HG03280 (cell line): Measurements from ENCODE around the gene TPRA1.
"Not testable (repeated sequence)": the region's sequence is repeated elsewhere in the genome, so short reads cannot be mapped to it uniquely, and the experiment has no call there.

Source experiments
- ATAC-seq: cut with Tn5 transposase; IDR thresholded peaks from one replicate; pipeline ENCODE4 v1.9.1; 2021; ENCODE audit warnings: mild to moderate bottlenecking, moderate library complexity; ENCODE audit not compliant: unreplicated experiment

TPRA1 gene

GRCh38 chr3:127539366-127540060 lies 51.0 kb downstream of the TPRA1 start:
- ATAC-seq, result no peak

- no peak for ATAC-seq
Observed at GRCh38 chr3:127538569-127538968, 52.0 kb downstream of the TPRA1 start.

DNA sequence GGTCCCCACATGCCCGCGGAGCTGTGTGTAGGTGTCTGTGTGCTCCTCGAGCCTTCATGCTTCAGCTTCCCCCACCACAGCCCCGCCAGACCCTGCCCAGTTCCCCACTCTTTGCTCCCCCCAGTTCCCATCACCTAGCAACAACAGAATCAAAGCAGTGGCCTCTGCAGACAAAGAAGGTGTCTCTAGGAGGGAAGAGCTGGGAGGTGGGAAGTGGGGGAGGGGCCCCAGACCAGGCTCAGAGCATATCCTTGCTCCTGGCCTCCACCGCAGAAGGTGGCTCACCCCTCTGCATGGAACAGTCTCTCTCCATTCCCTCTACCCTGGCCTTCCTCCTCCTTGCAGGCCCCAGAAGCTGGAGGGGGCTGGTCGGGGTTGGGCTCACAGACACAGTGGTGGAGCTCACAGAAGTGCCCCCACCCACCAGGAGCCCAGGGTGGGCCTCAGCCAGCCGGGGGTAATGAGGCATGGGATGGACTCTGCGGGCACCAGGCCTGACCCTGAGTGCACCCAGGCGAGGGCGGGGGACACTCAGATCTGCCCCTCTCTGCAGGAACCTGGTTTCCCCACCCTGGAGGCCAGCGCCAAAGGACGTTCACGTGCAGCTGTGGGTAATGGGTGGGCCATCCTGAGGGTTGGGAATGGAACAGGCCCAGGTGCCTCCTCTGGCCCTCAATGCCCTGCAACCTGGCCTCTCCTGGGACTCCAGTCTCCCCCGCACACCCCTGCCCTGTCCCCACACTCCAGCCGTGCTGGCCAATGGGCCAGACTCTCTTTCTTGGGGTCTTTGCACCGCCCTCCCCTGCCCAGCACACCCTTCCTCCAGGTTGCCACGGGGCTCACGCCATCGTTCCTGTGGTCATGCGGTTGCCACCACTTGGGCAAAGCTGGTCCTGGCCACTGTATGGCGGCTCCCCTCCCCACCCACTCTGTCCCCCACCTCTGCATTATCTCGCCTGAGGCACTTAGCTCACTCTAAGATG lies 53.4 kb downstream of the TPRA1 start:
- ATAC-seq, result no peak

DNA sequence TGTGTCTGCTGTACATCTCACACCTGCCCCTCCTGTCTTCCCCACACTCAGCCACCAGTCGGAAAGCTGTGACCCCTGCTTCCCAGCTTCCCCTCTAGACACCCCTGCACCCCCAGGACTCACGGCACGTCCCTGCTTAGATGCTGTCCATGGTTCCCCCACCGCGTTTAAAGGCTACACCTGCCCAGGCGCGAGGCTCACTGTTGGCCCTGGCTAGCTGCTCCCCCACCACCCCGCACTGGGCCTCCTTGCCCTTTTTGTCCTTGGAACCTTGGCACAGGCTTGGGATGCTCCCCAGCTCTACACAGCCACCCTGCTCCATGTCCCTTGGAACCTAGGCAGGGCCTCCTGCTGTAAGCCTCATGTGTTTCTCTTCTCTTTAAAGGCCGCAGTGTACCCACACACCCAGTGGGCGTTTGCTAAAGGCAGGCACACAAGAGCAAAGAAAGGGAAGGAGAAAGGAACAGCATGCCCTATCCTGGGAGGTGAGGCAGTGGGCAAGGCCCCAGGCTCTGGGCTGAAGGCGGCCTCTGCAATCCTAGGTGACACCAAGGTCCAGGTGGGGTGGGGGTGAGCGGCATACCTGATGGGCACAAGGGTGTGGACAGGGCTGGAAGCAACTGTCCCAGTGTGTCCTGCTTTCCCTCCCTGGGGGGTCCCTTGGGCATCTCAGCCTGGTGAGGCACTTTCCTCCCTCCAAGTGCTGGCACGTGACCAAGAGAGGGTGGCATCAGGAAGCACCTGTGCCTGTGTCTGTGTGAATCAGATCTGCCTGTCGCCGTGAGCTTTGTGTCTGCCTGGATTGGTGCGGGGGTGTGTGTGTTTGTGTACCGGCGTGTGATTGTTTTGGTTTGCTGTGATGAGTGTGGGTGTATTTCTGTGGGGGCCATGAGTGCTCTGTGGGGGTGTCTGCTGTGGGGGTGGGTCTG lies 54.4 kb downstream of the TPRA1 start:
- ATAC-seq, result no peak

- ATAC-seq, result no peak
Observed at GRCh38 chr3:127535106-127535785, 55.3 kb downstream of the TPRA1 start.

DNA sequence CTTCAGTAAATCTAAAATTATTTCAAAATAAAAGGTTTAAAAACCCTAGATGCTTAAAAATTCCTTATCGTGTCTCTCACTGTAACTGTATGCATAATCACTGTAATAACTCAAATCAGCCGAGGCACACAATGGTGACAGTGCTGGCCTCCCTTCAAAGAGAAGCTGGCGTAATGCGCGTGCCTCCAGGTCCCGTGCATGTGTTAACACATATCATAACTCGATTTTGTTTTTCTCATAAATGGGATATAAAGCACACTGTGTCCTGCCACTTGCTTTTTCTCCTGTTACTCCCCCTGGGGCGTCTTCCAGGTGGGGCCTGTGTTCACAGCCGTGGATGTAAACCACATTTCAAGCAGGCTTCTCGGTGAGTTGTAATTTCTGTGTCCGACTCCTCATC lies 56.0 kb downstream of the TPRA1 start:
- ATAC-seq, result no peak

DNA sequence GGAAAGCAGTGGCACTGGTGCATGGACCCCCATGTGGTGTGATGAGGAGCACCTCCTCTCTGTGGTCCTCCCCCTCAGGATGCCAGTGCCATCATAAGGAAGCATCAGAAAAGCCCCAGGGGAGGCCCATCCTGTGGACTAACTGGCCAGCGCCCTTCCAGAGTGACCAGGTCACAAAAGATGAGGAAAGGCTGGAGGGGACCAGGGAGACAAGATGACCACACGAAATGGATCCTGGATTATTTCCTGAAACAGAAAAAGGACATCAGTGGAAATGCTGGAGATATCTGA lies 56.4 kb downstream of the TPRA1 start:
- no peak for ATAC-seq

GRCh38 chr3:127532561-127533203 lies 57.9 kb downstream of the TPRA1 start:
- ATAC-seq, result no peak

GRCh38 chr3:127531821-127532220 lies 58.7 kb downstream of the TPRA1 start:
- ATAC-seq, result no peak

DNA sequence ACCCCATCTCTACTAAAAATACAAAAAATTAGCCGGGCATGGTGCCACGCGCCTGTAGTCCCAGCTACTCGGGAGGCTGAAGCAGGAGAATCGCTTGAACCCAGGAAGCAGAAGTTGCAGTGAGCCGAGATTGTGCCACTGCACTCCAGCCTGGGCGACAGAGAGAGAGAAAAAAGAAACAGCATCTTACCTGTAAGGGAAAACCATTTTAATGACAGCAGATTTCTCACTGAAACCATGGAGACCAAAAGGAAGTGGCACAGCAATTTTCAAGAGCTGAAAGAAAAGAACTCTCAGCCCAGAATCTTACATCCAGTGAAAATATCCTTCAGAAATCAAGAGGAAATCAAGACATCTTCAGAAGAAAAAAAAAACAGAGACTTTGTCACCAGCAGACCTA lies 59.7 kb downstream of the TPRA1 start:
- not testable (repeated sequence) for ATAC-seq

GRCh38 chr3:127529346-127530188 lies 61.0 kb downstream of the TPRA1 start:
- no peak for ATAC-seq

- no peak for ATAC-seq
Observed at GRCh38 chr3:127525373-127525772, 65.2 kb downstream of the TPRA1 start.

- no peak for ATAC-seq
Observed at GRCh38 chr3:127524296-127524896, 66.1 kb downstream of the TPRA1 start.
